HepG2 (cell line): Measurements from ENCODE around the gene TNRC18. TPM values are rescaled to one million over a fixed set of nuclear protein-coding genes. Genes with fewer than 3 reads are reported as not detected.

ENCODE experiments used
- HNF1B ChIP-seq: sonication (generic); formaldehyde crosslinking; IDR thresholded peaks from 2 replicates; pipeline ENCODE4 v1.5.1; 2020; ENCODE audit warnings: mild to moderate bottlenecking, moderate library complexity, missing genetic modification reagents
- KLF9 ChIP-seq: IDR thresholded peaks from 2 replicates; pipeline ENCODE4 v1.6.1; 2016; ENCODE audit warnings: low read depth
- NFATC3 ChIP-seq: sonication (generic); formaldehyde crosslinking; IDR thresholded peaks from 2 replicates; pipeline ENCODE4 v1.5.1; 2020; ENCODE audit warnings: mild to moderate bottlenecking, missing genetic modification reagents
- NFRKB ChIP-seq: fragments of 450-650 bp; IDR thresholded peaks from 2 replicates; pipeline ENCODE4 v1.6.1; 2017
- PRDM4 ChIP-seq: sonication (generic); formaldehyde crosslinking; IDR thresholded peaks from 2 replicates; pipeline ENCODE4 v1.9.0; 2021; ENCODE audit warnings: missing genetic modification reagents, borderline replicate concordance
- RXRB ChIP-seq: IDR thresholded peaks from 2 replicates; pipeline ENCODE4 v1.6.1; 2016; ENCODE audit warnings: borderline replicate concordance, missing genetic modification reagents, missing compliant biosample characterization
- SNRNP70 ChIP-seq: fragments of 200-400 bp; formaldehyde crosslinking; IDR thresholded peaks from 2 replicates; pipeline ENCODE4 v1.6.1; 2017; ENCODE audit warnings: mild to moderate bottlenecking, low read depth, low read length, moderate library complexity
- SOX6 ChIP-seq, 2 experiments: fragments of 450-650 bp in 1 of 2; sonication (generic) in 1 of 2; formaldehyde crosslinking in 1 of 2; IDR thresholded peaks; 2 replicates each; pipeline versions ENCODE4 v1.4.0 to v1.6.1; 2017 to 2020; ENCODE audit warnings: antibody characterized with exemption in 1 of 2, mild to moderate bottlenecking in 1 of 2, missing genetic modification reagents in 1 of 2
- ZFP91 ChIP-seq: sonication (generic); formaldehyde crosslinking; IDR thresholded peaks from 2 replicates; pipeline ENCODE4 v1.9.0; 2022; ENCODE audit warnings: missing genetic modification reagents, mild to moderate bottlenecking, borderline replicate concordance
- ZHX2 ChIP-seq, 2 experiments: sonication (generic) in 1 of 2; formaldehyde crosslinking in 1 of 2; IDR thresholded peaks; 2 replicates each; pipeline versions ENCODE4 v1.6.1 to v1.9.0; 2014 to 2022; ENCODE audit warnings: antibody characterized with exemption in 1 of 2, borderline replicate concordance in 1 of 2, inconsistent platforms in 1 of 2, low read depth in 1 of 2, missing genetic modification reagents in 1 of 2
- ZNF260 ChIP-seq: sonication (generic); formaldehyde crosslinking; IDR thresholded peaks from 2 replicates; pipeline ENCODE4 v1.4.0; 2020; ENCODE audit warnings: missing genetic modification reagents, low read depth, mild to moderate bottlenecking, borderline replicate concordance
- polyA plus RNA-seq, 8 experiments: library from polyadenylated mRNA; depleted of rRNA in 3 of 8; stranded (reverse) in 7 of 8; unstranded in 1 of 8; fragments of >200 nt; fragmentation: Illumina TruSeq in 4 of 8; extraction: Trizol in 4 of 8; gene quantifications; 2 replicates each; pipeline versions ENCODE4 v1.2.1 to v1.2.3, GENCODE V29; 2011 to 2016; ENCODE audit warnings: low read depth in 4 of 8, missing spikeins in 1 of 8, mixed read lengths in 1 of 8; ENCODE audit not compliant: insufficient read depth in 1 of 8
- total RNA-seq, 5 experiments: library from RNA; depleted of rRNA; stranded (reverse); fragments of >200 nt; fragmentation: Illumina TruSeq; extraction: Trizol; gene quantifications; 2 replicates each; pipeline ENCODE4 v1.2.3, GENCODE V29; 2016; ENCODE audit warnings: low read depth in 1 of 5
- TF ChIP-seq, protein P1 (sequence below): sonication (generic); formaldehyde crosslinking; IDR thresholded peaks from 2 replicates; pipeline ENCODE4 v1.4.0; 2020; ENCODE audit warnings: missing genetic modification reagents, borderline replicate concordance

TNRC18 gene
- total and polyA plus RNA-seq, 2 of the 13 experiments (the other 11 are each of a cell fraction or from before 2014, with no cell fraction given), result 11.7 to 17.4 TPM

DNA sequence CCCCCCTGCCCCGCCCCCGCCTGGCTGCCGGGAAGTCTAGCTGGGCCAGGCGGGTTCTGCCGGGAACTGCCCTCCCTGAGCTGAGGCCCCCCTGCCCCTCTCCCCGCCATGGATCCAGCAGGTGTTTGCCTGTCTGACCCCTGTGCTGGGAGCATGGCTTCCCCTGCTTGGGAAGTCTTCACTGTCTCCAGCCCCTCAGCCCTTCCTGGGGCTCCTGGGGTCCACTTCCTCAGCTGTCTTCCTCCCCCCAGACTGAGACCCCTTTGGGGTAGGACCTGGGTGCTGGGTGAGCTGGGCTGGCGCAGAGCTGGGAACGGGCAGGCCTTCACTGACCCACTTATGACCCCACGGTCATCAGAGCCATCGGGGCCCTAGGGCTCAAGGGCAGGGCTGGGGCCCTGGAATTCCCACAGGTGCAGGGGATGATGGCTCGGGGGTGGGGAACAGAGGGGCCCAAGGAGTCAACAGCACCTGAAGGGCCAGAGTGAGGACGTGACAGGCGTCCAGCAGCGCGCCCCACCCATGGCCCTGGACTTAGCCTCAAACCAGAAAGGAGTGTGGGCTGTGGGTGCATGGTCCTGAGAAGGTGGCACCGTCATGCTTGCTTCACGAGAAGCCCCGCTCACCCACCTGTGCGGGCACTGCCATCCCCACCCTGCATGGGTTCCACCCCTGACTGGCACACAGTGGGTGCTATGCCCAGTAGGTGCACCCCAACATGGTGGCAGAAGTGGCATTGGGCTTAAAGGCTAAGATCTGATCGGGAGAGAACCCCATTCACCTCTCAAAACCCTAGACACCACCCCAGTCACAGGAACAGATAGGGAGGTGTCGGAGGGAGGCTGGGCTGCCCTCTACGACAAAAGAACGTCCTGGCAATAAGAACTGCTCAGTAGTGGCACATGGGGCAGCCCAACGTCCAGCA lies 16.2 kb upstream of the TNRC18 start (continued):
- TF ChIP-seq ZFP91 (CRISPR knock-in tag) (peak; percentile 45; the same call in 1 of the 2 replicates), PRDM4 (no peak), HNF1B (CRISPR knock-in tag) (no peak), KLF9 (CRISPR knock-in tag) (no peak), ZNF260 (CRISPR knock-in tag) (no peak), NFATC3 (no peak), RXRB (CRISPR knock-in tag) (peak; percentile 70), NFRKB (no peak), SNRNP70 (no peak), ZHX2 (IDR thresholded peaks at IDR 0.05; ENCODE audit: low read depth) (0 out of 2 replicates have a peak, but pooled peaks have one; percentile 6), ZHX2 (CRISPR knock-in tag; IDR thresholded peaks at IDR 0.05; ENCODE audit: borderline replicate concordance) (no peak), SOX6 (IDR thresholded peaks at IDR 0.05) (no peak), SOX6 (CRISPR knock-in tag; IDR thresholded peaks at IDR 0.05) (peak; percentile 66)
- TF ChIP-seq, protein P1, sequence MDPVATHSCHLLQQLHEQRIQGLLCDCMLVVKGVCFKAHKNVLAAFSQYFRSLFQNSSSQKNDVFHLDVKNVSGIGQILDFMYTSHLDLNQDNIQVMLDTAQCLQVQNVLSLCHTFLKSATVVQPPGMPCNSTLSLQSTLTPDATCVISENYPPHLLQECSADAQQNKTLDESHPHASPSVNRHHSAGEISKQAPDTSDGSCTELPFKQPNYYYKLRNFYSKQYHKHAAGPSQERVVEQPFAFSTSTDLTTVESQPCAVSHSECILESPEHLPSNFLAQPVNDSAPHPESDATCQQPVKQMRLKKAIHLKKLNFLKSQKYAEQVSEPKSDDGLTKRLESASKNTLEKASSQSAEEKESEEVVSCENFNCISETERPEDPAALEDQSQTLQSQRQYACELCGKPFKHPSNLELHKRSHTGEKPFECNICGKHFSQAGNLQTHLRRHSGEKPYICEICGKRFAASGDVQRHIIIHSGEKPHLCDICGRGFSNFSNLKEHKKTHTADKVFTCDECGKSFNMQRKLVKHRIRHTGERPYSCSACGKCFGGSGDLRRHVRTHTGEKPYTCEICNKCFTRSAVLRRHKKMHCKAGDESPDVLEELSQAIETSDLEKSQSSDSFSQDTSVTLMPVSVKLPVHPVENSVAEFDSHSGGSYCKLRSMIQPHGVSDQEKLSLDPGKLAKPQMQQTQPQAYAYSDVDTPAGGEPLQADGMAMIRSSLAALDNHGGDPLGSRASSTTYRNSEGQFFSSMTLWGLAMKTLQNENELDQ (CRISPR knock-in tag), result no peak
